ENCODE data around the gene WNT2. TPM values are rescaled to one million over a fixed set of nuclear protein-coding genes. Genes with fewer than 3 reads are reported as not detected.
A peak's percentile ranks its signal among the peaks of the same experiment; 100 is the strongest.

The WNT2 gene
- total and polyA plus RNA-seq, 2 of the 4 experiments (the other 2 are of a cell fraction): 1.8 to 1.9 TPM

DNA sequence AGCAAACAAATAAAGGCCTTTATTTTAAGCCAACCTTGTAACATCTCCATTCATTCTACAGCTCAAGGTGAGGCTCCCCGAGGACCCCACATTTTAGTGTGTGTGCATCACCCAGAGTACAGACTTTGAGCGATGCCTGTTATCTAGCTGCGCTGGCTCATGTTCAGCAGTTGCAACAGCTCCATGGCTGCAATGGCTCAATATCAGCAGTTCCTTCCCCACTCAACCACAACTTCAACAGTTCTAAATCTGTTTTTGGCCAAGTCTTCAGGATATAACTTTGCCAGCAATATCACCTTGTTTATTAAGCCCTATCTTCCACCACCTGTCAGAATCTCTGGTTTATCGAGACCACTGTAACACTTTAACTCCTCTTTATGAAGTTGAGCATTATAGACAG, 95.8 kb downstream of the WNT2 start:
- in situ Hi-C loops (cut with MboI; ENCODE audit: low sequenced_read_pairs): no loop called here
- Histone ChIP-seq H3K4me2 (ENCODE audit: low read depth, low read length) (no peak overlapping the region), H4K20me1 (ENCODE audit: insufficient read depth, low read length) (no peaks in the 10 kb centered on the region), H3K4ac (ENCODE audit: low read depth, low read length) (peak overlapping the region; percentile 31; the same call in 1 of the 2 replicates), H3K79me1 (ENCODE audit: low read depth in 1 of 2, low read length in 2 of 2) (no peaks in the 10 kb centered on the region), H3K56ac (ENCODE audit: extremely low read depth, insufficient read depth, low read length) (no peak overlapping the region), H3K14ac (replicated peaks; ENCODE audit: low read depth, low read length) (no peak overlapping the region), H3K18ac (ENCODE audit: low read depth, low read length) (peak overlapping the region; percentile 9; the same call in 1 of the 2 replicates), H2BK20ac (ENCODE audit: low read depth, low read length) (peak overlapping the region; percentile 76), H3K27me3 (ENCODE audit: control insufficient read depth, insufficient read depth, low read length) (no peaks in the 10 kb centered on the region), H3K9me1 (ENCODE audit: insufficient read depth, low read length) (peaks cover 5% of the 10 kb centered on the region), H3K4me1 (ENCODE audit: control insufficient read depth, insufficient read depth, low read length) (peaks cover 21% of the 10 kb centered on the region), H4K91ac (ENCODE audit: insufficient read depth, low read depth, low read length) (peak overlapping the region; percentile 3), H3K9ac (ENCODE audit: low read depth, low read length) (no peak overlapping the region), H4K8ac (ENCODE audit: low read depth in 2 of 2, low read length in 2 of 2) (no peak overlapping the region), H4K5ac (ENCODE audit: low read depth, low read length) (peak overlapping the region; percentile 30), H3K4me3 (ENCODE audit: insufficient read depth, low read depth, low read length) (no peak overlapping the region), H3K23ac (ENCODE audit: low read depth, low read length) (no peak overlapping the region), H2AK5ac (ENCODE audit: low read depth, low read length) (peak overlapping the region; percentile 11; the same call in 1 of the 2 replicates), H2BK5ac (ENCODE audit: low read depth, low read length, poor library complexity, severe bottlenecking) (no peak overlapping the region), H2BK120ac (ENCODE audit: low read depth, low read length) (peak overlapping the region; percentile 74), H3K36me3 (ENCODE audit: control insufficient read depth, insufficient read depth, low read length) (peaks cover 4% of the 10 kb centered on the region; the same call in 1 of the 2 replicates), H2AK9ac (replicated peaks; ENCODE audit: low read depth, low read length, poor library complexity) (no peak overlapping the region), H2AFZ (replicated peaks; ENCODE audit: low read length, poor library complexity) (no peak overlapping the region), H3K27ac (ENCODE audit: insufficient read depth, low read length) (no peak overlapping the region), H3K9me3 (ENCODE audit: control insufficient read depth, insufficient read depth, low read length) (no peaks in the 10 kb centered on the region), H2BK15ac (ENCODE audit: low read depth, low read length) (no peak overlapping the region; the same call in 2 of the 3 replicates)
- ChIA-PET POLR2A (ENCODE audit: unreplicated experiment) (no interaction called here), CTCF (interaction anchor here (1.3 kb wide), 1 partner anchor 130 kb away, joined by 3 read pairs; no protein-coding TSS in a partner anchor)
- WGBS, 2 experiments (ENCODE audit: extremely low coverage in 2 of 2, insufficient read length in 1 of 2): 87% methylated on average over 3 of the region's 4 CpGs; no CpG with 5 or more reads in 1 of the 2 experiments
- intact Hi-C loops (cut with micrococcal nuclease): loop anchor here (5.0 kb wide), 1 partner anchor 35 kb away; no protein-coding TSS in a partner anchor
- no peak for ATAC-seq (ENCODE audit: low read depth)
- TF ChIP-seq RCOR1 (IDR thresholded peaks at IDR 0.05; ENCODE audit: insufficient replicate concordance, low read length): no peak
- 0 out of 2 replicates have a peak, but pooled peaks have one; percentile 15 for TF ChIP-seq CEBPB (IDR thresholded peaks at IDR 0.05; ENCODE audit: low read depth, low read length)
- DNase-seq: peak; percentile 31
- BruUV-seq (replicated peaks): no TSS peak
- dilution Hi-C loops (cut with HindIII; ENCODE audit: low sequenced_read_pairs, unreplicated experiment): no loop called here
